Left forelimb (tissue), 1 donor: ENCODE results near the gene TENT4B.
"Not testable (repeated sequence)": the region's sequence is repeated elsewhere in the genome, so short reads cannot be mapped to it uniquely, and the experiment has no call there.

Experiments used
- DNase-seq: peaks from one replicate; pipeline ENCODE4 v3.0.0-alpha.2; 2018; ENCODE audit warnings: low spot score

Gene TENT4B

GRCh38 chr16:50234771-50235556 is 81.9 kb downstream of the TENT4B start:
- DNase-seq, result no peak

DNA sequence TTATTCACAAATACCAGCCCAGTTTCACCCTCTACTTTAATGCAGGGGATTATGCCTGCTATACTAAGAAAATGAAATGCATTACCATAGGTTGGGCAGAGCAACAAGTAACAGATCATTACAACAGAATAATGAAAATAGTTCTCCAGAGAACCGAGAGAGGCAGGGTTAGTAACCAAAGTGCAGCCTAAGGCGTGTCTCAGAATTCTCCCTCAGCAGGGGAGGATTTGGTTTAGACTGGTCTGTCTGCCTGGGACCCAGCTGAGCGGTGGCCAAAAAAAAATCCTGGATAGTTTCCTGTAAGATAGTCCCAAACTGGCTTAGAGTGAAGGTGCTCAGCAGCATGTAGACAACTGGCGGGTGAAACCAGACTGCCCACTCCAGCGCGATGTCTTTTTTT is 82.5 kb downstream of the TENT4B start:
- no peak for DNase-seq

GRCh38 chr16:50238314-50238713 is 85.2 kb downstream of the TENT4B start:
- no peak for DNase-seq

DNA sequence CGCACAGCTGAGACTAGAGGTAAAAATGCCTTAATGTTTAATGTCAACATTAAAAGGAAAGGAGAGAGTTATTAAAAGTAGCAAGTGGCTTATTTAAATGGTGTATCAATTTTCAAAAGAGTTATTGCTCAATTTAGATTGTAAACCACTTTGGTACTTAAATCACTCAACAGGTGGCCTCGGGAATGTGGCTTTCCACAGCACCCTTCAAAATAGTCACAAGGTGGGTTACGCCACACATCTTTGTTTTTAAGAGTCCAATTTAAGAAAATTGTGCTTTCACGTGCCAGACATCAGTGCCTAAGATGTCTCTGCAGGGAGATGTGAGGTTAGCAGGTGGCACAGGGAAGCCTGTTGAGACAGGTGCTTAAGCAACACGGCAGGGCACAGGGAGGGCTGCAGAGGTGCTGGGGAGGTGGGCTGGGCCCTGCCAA is 85.8 kb downstream of the TENT4B start:
- no peak for DNase-seq

DNA sequence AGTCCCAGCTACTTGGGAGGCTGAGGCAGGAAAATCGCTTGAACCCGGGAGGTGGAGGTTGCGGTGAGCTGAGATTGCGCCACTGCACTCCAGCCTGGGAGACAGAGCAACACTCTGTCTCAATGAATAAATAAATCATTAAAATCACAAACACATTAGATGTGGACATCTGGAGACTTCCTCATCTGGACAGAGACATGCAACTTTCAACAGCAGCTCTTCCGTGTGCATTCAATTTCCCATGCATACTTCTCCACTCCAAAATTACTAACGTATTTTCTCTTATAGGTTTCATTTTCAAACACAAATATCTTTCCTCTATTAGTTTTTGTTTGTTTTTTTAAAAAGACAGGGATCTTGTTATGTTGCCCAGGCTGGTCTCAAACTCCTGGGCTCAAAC is 89.9 kb downstream of the TENT4B start:
- not testable (repeated sequence) for DNase-seq

DNA sequence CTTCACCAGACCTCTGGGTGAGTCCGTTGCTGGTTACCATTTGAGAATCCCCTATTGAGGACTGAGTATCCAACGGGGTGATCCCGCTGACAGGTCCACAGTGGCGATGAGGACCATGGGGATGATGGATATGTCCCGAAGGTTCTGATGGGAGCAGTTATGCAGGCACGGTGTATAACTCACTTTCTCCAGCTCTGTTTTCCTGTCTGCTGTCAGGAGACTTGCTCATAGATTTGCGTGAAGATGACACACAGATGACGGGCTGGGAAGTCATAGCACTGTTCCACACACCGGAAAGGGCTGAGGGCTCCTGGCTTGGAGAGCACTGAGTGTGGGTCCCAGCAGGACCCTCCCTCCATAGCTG is 91.0 kb downstream of the TENT4B start:
- no peak for DNase-seq

DNA sequence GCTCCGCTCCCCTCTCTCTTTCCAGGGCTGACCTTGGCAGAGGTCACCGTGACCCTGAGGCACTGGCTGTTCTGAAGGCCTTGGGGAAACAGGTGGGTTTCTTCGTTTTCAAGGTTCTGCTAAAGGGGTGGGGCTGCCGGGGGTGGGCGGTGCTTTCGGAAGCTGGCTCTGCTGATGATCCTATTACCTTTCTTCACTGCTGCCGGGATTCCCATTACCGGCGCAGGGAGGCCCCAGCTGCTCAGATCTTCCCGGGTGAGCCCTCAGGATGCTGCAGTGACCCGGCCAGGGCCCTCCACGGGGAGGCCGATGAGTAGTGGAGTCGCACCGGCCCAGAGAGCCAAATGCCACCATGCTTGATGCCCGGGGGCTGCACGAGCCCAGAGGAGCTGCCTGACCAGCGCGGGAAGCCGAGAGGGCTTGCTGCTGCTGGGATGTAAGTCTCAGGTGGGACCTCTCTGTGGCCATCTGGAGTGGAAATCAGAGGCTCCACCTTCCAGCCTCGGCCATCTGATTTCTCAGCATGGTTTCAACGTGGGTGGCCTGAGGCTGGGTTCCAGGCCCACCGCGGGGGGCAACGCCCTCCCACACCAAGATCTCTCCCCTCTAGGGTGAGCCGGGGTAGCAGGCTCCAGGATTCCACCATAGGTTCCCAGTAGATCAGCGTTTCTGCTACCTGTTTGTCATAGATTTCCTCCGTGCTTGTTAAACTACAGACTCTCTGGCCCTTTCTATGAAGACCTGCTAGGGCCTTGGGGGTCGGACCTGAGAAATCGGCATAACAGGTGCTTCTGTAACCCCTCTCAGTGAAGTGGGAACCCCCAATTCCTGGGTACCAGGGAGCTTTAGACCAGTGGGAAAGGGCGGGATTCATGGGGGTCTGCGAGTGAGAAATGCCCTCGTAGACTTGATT is 91.7 kb downstream of the TENT4B start:
- no peak for DNase-seq

DNA sequence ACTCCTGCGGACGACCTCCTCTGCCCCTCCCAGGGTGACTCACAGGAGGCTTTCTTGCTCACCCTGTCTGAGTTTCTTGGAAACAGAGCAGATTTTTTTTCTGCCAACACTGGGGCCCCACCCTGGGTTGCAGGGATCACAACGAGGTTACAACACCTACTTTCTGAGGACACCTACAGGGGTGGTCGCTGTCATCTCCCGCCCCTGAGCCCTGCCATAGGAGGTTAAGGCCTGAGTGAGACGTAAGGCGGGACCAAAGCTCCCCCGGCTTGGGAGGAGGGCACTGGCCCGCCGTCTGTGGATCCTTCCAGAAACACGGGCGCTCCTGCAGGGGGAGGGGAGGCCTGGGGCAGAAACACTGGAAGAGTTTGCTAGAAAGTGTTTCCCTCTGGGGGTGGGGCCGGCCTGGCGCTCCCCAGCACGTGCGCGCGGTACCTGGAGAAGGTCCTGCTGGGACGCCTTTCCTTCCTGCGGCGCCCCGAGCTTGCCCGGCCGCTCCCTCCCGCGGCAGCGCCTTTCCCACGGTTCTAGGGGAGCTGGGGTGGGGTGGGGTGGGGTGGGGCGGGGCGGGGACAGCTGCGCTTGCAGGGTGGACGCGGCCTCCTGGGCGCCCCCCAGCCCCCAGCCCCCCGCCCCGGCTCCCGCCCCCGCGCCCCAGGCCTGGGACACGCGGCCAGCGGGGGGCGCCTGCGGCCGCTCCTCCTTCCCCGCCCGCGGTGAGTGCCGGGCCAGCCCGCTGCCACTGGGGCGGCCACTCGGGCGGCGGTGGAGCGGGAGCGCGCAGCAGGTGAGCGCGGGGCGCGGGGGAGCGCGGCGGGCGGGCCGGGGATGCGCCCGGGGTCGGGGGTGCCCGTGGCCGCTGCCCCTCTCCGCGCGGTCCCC is 92.6 kb downstream of the TENT4B start:
- DNase-seq, result no peak

DNA sequence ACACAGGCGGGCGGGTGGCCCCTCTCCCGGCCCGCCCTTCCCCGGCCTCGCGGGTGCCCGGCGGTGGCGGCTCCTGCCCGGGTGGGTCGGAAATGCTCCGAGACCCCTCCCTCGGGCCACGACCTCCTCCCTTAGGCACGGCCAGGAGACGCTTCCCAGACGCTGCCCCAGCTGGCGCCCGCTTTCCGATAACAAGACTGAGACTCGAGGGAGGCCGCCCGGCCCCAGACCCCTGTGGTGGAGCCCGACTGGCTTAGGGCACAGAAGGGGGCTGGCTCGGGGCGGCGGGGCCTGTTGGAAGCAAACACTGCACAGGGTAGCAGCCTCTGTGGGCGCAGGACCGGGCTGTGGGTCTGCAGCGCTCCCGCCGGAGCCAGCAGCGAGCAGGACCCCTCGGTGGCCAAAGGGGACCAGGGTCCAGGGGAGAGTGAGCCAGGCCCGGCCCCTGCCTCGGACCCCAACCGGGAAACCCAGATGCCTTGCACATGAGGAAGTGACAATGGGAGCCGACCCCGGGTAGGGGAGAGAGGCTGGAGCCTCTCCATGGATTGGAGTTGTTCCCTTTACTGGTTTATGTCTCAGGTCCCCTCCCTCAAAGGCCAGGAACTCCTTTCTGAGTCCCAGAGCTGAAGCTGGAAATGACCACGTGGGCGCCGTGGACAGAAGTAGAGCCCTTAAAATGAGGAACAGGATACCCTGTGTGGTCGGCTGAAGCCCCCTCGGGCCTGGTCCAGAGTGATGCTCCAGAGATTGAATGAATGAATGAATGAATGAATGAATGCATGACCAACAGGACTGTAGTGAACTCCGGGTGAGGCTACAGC is 93.4 kb downstream of the TENT4B start:
- no peak for DNase-seq

GRCh38 chr16:50247123-50247905 is 94.2 kb downstream of the TENT4B start:
- no peak for DNase-seq

DNA sequence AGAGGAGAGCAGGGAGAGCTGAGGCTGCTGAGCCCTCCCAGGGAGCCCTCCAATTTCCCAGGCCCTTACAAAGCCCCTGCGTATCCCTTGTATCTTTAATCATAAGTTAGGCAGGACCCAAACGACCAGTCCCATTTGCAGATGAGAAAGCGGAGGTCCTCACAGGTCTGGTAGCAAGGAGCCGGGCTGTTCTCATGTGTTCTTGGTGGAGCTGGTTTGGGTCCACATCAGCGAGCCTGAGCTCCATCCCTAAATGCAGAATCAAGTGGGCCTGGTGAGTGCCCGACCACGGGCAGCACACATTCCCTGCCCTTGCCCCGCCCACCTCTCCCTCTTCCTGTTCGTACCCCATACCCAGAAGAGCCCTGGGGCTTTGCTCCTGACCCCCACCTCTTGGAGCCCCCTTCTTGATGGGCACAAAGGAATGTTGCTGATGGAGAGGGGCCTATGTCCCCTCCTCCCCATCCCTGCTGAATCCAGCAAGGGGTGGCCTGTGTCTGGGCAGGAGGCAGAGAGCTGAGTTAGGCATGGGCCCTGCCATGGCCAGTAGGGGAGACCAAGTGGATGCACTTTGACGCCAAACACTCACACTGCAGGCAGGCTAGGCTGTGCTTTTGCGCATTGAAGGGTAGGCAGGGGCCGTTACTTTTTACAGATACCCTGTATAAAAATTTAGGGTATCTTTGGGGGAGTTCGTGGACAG is 95.0 kb downstream of the TENT4B start:
- no peak for DNase-seq

- no peak for DNase-seq
Observed at GRCh38 chr16:50248845-50249244, 95.7 kb downstream of the TENT4B start.

DNA sequence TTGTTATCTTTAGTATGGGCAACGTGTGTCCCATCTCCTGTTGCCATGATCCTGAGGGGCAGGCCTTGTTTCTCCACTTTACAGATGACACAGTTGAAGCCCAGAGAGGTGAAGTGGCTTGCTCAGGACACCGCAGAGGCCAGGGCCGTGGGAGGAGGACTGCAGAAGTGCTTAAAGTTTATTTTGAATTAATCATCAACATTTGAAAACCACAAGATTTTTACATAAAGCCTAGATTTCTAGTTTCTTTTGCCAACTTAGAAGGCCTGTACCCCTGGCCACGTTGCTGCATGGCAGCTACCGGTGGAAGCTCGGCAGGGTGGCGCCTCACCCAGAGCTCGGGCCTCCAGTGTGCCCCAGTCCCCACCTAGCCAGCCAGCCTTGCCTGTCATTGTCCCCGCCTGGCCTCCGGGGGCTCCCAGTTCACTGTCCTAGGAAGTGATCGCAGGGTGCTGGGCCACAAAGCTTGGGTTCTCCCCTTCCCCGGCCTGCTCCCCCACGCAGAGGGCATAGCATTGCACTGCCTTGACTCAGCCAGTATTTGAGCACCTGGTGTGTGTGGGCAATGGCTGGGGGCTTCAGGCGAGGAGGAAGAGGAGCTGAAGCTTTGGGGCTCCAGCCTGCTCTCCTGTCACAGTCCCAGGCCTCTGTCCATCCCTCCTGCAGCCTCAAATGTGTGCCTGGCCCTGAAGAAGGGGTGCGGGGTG is 98.4 kb downstream of the TENT4B start:
- DNase-seq, result no peak

- DNase-seq, result no peak
Observed at GRCh38 chr16:50252082-50252611, 99.0 kb downstream of the TENT4B start.

GRCh38 chr16:50252874-50253513 is 99.9 kb downstream of the TENT4B start:
- DNase-seq, result no peak

GRCh38 chr16:50253514-50253910 is 100.4 kb downstream of the TENT4B start:
- DNase-seq, result no peak

GRCh38 chr16:50254072-50254471 is 101.0 kb downstream of the TENT4B start:
- no peak for DNase-seq

- DNase-seq, result no peak
Observed at GRCh38 chr16:50255538-50255937, 102.4 kb downstream of the TENT4B start.
